ENCODE results near the gene CAPNS2. TPM values are rescaled to one million over a fixed set of nuclear protein-coding genes. Genes with fewer than 3 reads are reported as not detected.

The CAPNS2 gene
- total RNA-seq, 1 experiment from 2014 or later, result not detected

DNA sequence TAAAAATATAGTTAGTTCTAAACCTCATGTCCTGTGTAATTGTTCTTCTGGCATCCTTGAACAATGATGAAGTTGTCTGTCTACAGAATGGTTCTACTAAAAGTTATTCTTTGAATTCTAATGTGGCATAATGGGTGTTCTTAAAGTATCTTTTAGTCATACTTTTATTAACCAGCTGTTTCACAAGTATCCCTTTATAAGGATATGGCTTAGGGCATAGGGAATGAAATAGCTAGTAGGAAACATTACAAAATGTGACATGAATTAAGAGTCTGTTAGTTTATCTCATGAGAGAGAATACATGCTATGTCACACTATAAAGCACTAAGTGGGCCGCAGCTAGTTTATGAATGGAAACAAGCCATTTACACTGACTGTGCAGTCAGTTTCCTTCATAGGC lies 26.3 kb upstream of the CAPNS2 start:
- Histone ChIP-seq H4K8ac (replicated peaks; ENCODE audit: insufficient read length, low read depth, low read length) (no peak overlapping the region), H3K4me1 (ENCODE audit: insufficient read depth, low read length) (no peaks in the 10 kb centered on the region), H4K5ac (ENCODE audit: insufficient read length, low read depth, low read length) (no peak overlapping the region), H3K56ac (ENCODE audit: insufficient read length, low read depth, low read length) (no peak overlapping the region), H3K79me1 (ENCODE audit: insufficient read depth, low read depth, low read length, poor library complexity, severe bottlenecking) (no peaks in the 10 kb centered on the region), H2AFZ (ENCODE audit: low read length) (no peak overlapping the region), H3K79me2 (ENCODE audit: insufficient read depth, low read length) (no peaks in the 10 kb centered on the region), H2AK5ac (ENCODE audit: insufficient read length, low read length) (no peak overlapping the region), H3K4ac (ENCODE audit: low read depth, low read length) (no peak overlapping the region), H3K27me3 (ENCODE audit: insufficient read depth, low read length) (no peaks in the 10 kb centered on the region), H4K20me1 (ENCODE audit: control insufficient read depth, insufficient read depth, insufficient read length) (no peaks in the 10 kb centered on the region), H2BK120ac (ENCODE audit: low read depth, low read length, poor library complexity, severe bottlenecking) (no peak overlapping the region), H3K27ac (ENCODE audit: insufficient read length, low read depth, low read length) (no peak overlapping the region), H4K91ac (ENCODE audit: insufficient read length, low read depth, low read length) (no peak overlapping the region), H2BK5ac (ENCODE audit: insufficient read length, low read length) (no peak overlapping the region), H2BK15ac (ENCODE audit: low read depth, low read length) (no peak overlapping the region), H3K23ac (ENCODE audit: insufficient read length, low read depth, low read length) (no peak overlapping the region), H2BK20ac (ENCODE audit: low read depth, low read length, poor library complexity, severe bottlenecking) (no peak overlapping the region), H3K9me3 (ENCODE audit: control insufficient read depth, low read depth, low read length) (no peaks in the 10 kb centered on the region), H3T11ph (ENCODE audit: low read length) (no peak overlapping the region), H3K18ac (ENCODE audit: insufficient read length, low read depth, low read length) (no peak overlapping the region), H3K23me2 (ENCODE audit: insufficient read length, low read depth, low read length, poor library complexity, severe bottlenecking) (no peaks in the 10 kb centered on the region), H3K14ac (ENCODE audit: insufficient read depth, low read length) (no peak overlapping the region), H2BK12ac (ENCODE audit: insufficient read length, low read depth, low read length) (no peak overlapping the region), H3K9ac (ENCODE audit: extremely low read depth, insufficient read length, low read length) (no peak overlapping the region), H3K4me2 (ENCODE audit: insufficient read depth, insufficient read length, low read length) (no peak overlapping the region)
- DNase-seq, result no peak
- TF ChIP-seq, protein P1, sequence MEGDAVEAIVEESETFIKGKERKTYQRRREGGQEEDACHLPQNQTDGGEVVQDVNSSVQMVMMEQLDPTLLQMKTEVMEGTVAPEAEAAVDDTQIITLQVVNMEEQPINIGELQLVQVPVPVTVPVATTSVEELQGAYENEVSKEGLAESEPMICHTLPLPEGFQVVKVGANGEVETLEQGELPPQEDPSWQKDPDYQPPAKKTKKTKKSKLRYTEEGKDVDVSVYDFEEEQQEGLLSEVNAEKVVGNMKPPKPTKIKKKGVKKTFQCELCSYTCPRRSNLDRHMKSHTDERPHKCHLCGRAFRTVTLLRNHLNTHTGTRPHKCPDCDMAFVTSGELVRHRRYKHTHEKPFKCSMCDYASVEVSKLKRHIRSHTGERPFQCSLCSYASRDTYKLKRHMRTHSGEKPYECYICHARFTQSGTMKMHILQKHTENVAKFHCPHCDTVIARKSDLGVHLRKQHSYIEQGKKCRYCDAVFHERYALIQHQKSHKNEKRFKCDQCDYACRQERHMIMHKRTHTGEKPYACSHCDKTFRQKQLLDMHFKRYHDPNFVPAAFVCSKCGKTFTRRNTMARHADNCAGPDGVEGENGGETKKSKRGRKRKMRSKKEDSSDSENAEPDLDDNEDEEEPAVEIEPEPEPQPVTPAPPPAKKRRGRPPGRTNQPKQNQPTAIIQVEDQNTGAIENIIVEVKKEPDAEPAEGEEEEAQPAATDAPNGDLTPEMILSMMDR (conservative IDR thresholded peaks at IDR 0.05), result no peak
- H3K27me3 Mint-ChIP-seq (ENCODE audit: low read depth), result no peaks in the 10 kb centered on the region
- no peak overlapping the region for H3K4me3 Mint-ChIP-seq
- H3K27ac Mint-ChIP-seq, result no peak overlapping the region
- H3K4me1 Mint-ChIP-seq, result peaks cover 4% of the 10 kb centered on the region in 2 experiments; a peak in 2 of 4 replicates
- no peaks in the 10 kb centered on the region for H3K36me3 Mint-ChIP-seq (ENCODE audit: insufficient read depth in 1 of 3, low read depth in 3 of 3)
- no CpG with 5 or more reads among the region's 1 CpG for WGBS (ENCODE audit: extremely low coverage, insufficient read length, low lambda C conversion rate)
- no peaks in the 10 kb centered on the region for H3K9me3 Mint-ChIP-seq

Measured in H9 (cell line).